Endothelial cell of umbilical vein (primary cell): ENCODE data around the gene PARP12.

ENCODE experiments used
- CTCF ChIP-seq, 2 donors: IDR thresholded peaks; 1 replicate in 1 of 2; 2 replicates in 1 of 2; pipeline ENCODE4 v1.5.1; 2011; ENCODE audit warnings: low read length in 2 of 2, mild to moderate bottlenecking in 2 of 2, moderate library complexity in 2 of 2, control low read depth in 1 of 2, inconsistent platforms in 1 of 2, low read depth in 1 of 2; ENCODE audit not compliant: insufficient read depth in 1 of 2; ENCODE audit errors: extremely low read depth in 1 of 2
- EZH2 ChIP-seq: IDR thresholded peaks from 2 replicates; pipeline ENCODE4 v1.6.1; 2012; ENCODE audit warnings: borderline replicate concordance, low read depth, mild to moderate bottlenecking, moderate library complexity, low read length, inconsistent platforms; ENCODE audit not compliant: severe bottlenecking
- FOS ChIP-seq: IDR thresholded peaks from 2 replicates; pipeline ENCODE4 v1.6.1; 2011; ENCODE audit warnings: mild to moderate bottlenecking, low read length, moderate library complexity, borderline replicate concordance; ENCODE audit not compliant: insufficient read depth
- GATA2 ChIP-seq: IDR thresholded peaks from 2 replicates; pipeline ENCODE4 v1.7.0; 2011; ENCODE audit warnings: low read depth, mild to moderate bottlenecking, moderate library complexity, mixed read lengths, low read length; ENCODE audit not compliant: insufficient read length, insufficient read depth
- MYC ChIP-seq: IDR thresholded peaks from one replicate; pipeline ENCODE4 v1.6.1; 2011; ENCODE audit warnings: mild to moderate bottlenecking, low read depth, low read length
- POLR2A ChIP-seq: IDR thresholded peaks from 2 replicates; pipeline ENCODE4 v1.6.1; 2012; ENCODE audit warnings: low read depth, mild to moderate bottlenecking, control low read depth, low read length
- POLR2AphosphoS5 ChIP-seq: IDR thresholded peaks from 2 replicates; pipeline ENCODE4 v1.6.1; 2012; ENCODE audit warnings: low read depth, mild to moderate bottlenecking, control low read depth, low read length, moderate library complexity; ENCODE audit not compliant: insufficient read depth

GRCh38 chr7:140050100-140050499 lies 12.7 kb downstream of the PARP12 start:
- TF ChIP-seq CTCF (IDR thresholded peaks at IDR 0.05; ENCODE audit: extremely low read depth in 1 of 2, insufficient read depth in 1 of 2, low read depth in 1 of 2, low read length in 2 of 2) (no peak), POLR2A (no peak), POLR2AphosphoS5 (no peak), MYC (no peak), EZH2 (no peak), GATA2 (no peak), FOS (no peak)
